GM12801 (cell line): ENCODE data around the gene RAI1.

Source experiments
- TF ChIP-seq, protein P1 (sequence below): IDR thresholded peaks from one replicate; pipeline ENCODE4 v1.5.1; 2011; ENCODE audit warnings: control low read depth; ENCODE audit not compliant: insufficient read length; ENCODE audit errors: extremely low read depth

RAI1 gene

DNA sequence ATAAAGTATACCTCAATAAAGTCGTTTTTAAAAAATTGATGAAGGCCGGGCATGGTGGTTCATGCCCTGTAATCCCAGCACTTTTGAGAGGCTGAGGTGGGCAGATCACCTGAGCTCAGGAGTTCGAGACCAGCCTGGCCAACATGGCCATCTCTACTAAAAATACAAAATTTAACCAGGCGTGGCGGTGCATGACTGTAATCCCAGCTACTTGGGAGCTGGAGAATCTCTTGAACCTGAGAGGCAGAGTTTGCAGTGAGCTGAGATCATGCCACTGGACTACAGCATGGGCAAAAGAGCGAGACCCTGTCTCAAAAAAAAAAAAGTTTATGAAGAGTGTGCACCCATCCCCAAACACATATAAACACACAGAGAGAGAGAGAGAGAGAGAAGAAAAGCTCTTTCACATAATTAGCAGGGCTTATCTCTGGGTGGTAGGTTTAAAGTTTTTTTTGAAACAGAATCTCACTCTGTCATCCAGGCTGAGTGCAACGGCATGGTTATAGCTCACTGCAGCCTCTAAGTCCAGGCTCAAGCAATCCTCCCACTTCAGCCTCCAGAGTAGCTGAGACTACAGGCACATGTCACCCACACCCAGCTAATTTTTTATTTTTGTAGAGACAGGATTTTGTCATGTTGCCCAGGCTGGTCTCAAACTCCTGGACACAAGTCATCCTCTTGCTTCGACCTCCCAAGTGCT lies 152.6 kb downstream of the RAI1 start:
- TF ChIP-seq, protein P1, sequence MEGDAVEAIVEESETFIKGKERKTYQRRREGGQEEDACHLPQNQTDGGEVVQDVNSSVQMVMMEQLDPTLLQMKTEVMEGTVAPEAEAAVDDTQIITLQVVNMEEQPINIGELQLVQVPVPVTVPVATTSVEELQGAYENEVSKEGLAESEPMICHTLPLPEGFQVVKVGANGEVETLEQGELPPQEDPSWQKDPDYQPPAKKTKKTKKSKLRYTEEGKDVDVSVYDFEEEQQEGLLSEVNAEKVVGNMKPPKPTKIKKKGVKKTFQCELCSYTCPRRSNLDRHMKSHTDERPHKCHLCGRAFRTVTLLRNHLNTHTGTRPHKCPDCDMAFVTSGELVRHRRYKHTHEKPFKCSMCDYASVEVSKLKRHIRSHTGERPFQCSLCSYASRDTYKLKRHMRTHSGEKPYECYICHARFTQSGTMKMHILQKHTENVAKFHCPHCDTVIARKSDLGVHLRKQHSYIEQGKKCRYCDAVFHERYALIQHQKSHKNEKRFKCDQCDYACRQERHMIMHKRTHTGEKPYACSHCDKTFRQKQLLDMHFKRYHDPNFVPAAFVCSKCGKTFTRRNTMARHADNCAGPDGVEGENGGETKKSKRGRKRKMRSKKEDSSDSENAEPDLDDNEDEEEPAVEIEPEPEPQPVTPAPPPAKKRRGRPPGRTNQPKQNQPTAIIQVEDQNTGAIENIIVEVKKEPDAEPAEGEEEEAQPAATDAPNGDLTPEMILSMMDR = no peak

DNA sequence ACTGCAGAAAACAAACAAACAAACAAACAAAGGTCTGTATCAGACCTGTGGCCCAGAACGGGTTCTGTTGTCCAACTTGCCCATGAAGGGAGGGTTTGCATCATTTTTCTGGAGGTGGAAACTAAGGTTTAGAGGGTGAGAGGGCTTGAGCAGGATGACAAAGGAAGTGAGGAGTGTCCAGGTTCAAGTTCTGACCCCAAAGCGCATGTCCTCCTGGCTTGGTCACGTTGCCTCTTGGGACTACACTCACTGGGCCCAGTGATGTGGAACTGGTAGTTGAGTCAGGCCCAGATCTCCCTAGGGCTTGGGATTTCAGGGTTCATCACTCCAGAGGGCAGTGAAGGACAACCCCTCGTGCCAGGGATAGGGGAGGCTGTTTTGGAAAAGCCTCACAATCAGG lies 153.7 kb downstream of the RAI1 start:
- TF ChIP-seq, protein P1 = no peak

DNA sequence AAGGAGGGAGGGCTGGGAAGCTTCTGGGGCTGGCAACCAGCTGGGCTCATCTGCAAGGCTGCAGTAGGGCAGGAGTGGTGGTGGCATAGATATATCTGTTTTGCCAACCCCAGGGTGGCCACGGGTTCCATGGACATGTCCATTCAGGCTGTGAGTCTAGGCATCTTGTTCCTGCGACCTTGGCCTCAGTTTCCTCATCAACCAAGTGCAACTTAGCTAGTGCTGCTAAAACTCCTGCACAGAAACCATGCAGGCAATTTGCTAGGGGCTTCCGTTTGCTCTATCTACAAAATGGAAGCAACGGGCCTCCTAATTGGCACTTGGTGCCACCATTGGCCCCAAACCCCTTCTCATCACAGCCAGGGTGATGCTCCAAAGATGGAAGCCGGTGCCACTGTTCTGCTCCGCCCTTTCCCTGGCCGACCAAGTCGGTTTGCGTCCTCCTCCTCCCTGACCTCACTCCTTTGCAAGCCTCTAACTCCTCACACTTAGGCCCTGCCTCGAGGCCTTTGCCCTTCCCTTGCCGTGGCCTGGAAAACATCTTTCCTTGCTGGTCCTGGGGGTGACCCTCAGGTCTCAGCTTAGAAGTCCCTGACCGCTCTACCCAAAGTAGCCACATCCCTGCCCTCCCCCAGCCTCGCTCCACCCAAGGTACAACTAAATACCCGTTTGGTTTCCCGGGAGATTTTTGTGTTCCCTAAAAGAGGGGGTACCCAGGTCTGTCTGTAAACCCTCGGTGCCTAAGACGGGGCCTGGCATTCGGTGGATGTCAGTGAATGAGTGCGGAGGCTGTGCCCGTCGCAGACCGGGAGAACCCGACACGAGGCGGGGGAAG lies 154.4 kb downstream of the RAI1 start:
- TF ChIP-seq, protein P1 = no peak

DNA sequence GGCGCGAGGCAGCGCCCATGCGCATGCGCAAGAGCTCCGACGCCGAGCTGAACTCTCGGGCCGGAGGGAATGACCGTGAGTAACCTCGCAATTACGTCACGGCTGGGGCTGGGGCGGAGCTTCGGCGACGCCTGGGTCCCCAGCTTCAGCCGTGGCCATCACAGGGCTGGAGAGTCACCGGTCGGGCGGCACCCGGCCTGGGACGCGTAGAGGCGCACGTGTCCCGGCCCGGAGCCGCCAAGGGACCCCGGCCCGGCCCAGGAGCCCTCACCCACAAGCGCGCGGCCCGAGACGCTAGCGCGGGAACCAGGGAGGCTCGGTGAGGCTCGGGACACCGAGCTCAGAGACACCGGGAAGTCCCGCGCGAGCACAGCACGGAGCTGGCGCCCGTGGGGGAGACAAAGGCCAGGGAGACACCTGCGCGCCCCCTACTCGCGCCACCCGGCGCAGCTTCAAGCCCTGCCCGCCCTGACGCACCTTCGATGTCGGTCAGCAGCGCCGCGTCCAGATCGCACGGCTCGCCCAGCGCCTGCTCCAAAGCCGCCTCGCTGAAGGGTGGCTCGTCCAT lies 155.1 kb downstream of the RAI1 start:
- TF ChIP-seq, protein P1 = no peak

DNA sequence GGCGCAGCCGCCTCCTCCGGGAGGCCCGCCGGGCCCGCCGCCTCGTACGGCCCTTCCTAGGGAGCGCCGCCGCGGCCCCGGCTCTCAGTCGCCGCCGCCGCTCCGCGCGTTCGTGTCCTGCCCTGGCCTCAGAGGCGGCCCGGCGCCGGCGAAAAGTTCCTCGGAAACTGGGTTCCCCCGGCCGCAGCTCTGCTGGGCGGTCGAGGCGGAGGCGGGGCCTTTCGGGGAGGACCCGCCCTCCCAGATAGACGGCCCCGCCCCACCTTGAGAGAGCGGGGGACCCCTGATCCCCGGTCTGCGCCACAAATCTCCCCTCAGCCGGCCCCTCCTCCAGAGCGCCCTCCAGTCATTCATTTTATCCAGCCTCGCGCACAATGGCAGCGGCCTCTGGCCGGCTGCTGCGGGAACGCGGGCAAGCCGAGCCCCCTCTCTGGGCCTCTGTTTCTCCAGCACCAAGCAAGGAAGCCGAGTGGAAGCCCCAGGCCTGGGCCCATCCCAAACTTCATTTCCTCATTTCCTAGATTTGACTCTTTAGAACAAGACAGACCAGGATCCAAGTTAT lies 155.6 kb downstream of the RAI1 start, which contains the start of gene SREBF1:
SREBF1 (minus strand) TSS at position 169 of the 562 bp plus-strand sequence. CDS start 169 bp downstream, outside the sequence.
- TF ChIP-seq, protein P1 = no peak

DNA sequence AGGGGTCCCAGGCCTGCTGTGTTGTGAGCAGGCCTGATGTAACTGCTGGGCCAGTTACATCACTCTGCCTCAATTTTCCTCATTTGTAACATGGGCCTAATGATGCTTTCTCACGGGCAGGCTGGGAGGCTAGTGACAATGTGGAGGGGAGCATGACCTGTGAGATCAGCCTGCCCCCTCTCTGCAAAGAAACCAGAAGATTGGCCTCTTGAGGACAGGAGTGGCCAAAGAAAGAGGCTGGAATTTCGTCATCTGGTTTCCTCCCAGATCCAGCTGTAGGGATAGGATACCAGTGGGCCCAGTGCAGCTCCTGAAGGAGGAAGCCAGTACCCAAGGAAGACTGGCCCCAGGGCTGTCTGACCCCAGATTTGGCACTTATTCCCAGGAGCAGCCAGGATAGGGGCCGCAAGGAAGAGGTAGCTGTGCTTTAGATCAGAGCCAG lies 156.1 kb downstream of the RAI1 start:
- TF ChIP-seq, protein P1 = no peak
